ENCODE measurements around the gene MUC5B. TPM values are rescaled to one million over a fixed set of nuclear protein-coding genes. Genes with fewer than 3 reads are reported as not detected.
A peak's percentile ranks its signal among the peaks of the same experiment; 100 is the strongest.

The MUC5B gene
- total RNA-seq, 1 donor from 2014 or later: not detected

DNA sequence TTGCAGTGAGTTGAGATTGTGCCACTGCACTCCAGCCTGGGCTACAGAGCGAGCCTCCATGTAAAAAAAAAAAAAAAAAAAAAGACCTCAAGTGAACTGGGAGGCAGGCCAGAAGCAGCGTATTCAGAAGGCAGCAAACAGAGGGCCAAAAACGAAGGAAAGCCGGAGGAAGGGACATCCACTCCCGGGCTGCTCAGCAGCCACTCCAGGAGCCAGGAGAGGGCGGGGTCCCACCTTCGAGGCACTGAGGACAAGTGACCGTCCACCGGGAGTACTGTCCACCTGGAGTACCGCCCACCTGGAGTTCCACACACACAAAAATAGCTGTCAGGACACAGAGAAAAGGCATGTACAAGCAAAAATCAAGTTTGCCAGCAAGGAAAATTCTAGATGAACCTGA is 81.1 kb downstream of the MUC5B start:
- TF ChIP-seq, protein P1, sequence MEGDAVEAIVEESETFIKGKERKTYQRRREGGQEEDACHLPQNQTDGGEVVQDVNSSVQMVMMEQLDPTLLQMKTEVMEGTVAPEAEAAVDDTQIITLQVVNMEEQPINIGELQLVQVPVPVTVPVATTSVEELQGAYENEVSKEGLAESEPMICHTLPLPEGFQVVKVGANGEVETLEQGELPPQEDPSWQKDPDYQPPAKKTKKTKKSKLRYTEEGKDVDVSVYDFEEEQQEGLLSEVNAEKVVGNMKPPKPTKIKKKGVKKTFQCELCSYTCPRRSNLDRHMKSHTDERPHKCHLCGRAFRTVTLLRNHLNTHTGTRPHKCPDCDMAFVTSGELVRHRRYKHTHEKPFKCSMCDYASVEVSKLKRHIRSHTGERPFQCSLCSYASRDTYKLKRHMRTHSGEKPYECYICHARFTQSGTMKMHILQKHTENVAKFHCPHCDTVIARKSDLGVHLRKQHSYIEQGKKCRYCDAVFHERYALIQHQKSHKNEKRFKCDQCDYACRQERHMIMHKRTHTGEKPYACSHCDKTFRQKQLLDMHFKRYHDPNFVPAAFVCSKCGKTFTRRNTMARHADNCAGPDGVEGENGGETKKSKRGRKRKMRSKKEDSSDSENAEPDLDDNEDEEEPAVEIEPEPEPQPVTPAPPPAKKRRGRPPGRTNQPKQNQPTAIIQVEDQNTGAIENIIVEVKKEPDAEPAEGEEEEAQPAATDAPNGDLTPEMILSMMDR (IDR thresholded peaks at IDR 0.05; ENCODE audit: insufficient read depth, low read length, severe bottlenecking): no peak
- FAIRE-seq: no peak
- peaks cover 9% of the 10 kb centered on the region for H3K36me3 ChIP-seq (ENCODE audit: control insufficient read depth, insufficient read depth, low read length)
- DNase-seq (ENCODE audit: low read depth): no peak
- H3K4me3 ChIP-seq (ENCODE audit: low read depth, low read length): no peak overlapping the region
- no peaks in the 10 kb centered on the region for H3K27me3 ChIP-seq (ENCODE audit: control insufficient read depth, insufficient read depth, low read length)

DNA sequence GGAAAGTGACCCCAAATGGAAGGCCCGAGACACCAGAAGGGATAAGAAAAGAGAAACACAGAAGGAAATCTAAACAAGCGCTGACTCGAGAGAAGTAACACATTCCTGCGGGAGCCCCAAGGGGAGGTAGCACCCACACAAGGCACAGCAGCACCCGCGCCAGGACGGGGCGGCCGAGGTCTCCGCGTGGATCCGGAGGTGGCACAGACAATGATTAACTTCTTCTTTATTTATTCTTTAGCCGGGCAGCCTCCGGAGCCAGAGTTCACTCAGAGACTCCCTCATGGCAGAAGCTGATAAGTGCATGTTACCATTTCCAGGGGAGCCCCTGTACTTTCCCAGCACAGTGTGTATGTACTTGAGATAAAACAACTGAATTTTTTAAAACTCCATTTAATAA is 81.5 kb downstream of the MUC5B start:
- Histone ChIP-seq H3K27me3 (ENCODE audit: control insufficient read depth, insufficient read depth, low read length) (no peaks in the 10 kb centered on the region), H3K36me3 (ENCODE audit: control insufficient read depth, insufficient read depth, low read length) (peaks cover 9% of the 10 kb centered on the region), H3K4me3 (ENCODE audit: low read depth, low read length) (no peak overlapping the region)
- no peak for FAIRE-seq
- TF ChIP-seq, protein P1 (IDR thresholded peaks at IDR 0.05; ENCODE audit: insufficient read depth, low read length, severe bottlenecking): no peak
- peak; percentile 8 for DNase-seq (ENCODE audit: low read depth)

DNA sequence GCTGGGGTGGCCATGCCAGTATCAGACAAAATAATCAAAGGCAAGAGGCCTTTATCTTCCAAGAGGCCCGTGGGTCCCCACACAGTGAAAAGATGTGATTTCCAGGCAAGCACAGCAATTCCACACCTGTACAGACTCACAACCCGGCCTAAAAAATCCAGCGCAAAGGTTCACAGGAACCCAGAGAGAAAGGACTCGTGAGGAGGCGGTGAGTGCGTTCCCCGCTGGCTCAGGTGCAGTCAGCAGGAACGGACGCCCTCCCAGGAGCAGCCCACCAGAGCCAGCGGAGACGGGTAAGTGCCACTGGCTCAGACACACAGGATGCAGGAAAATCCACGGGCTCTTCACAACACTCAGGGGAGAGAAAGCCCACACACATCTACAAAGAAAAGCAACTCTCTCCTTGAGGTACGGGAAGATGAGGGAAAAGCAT is 82.2 kb downstream of the MUC5B start:
- Histone ChIP-seq H3K4me3 (ENCODE audit: low read depth, low read length) (no peak overlapping the region), H3K36me3 (ENCODE audit: control insufficient read depth, insufficient read depth, low read length) (peaks cover 9% of the 10 kb centered on the region), H3K27me3 (ENCODE audit: control insufficient read depth, insufficient read depth, low read length) (no peaks in the 10 kb centered on the region)
- no peak for FAIRE-seq
- no peak for DNase-seq (ENCODE audit: low read depth)
- TF ChIP-seq, protein P1 (IDR thresholded peaks at IDR 0.05; ENCODE audit: insufficient read depth, low read length, severe bottlenecking): no peak

DNA sequence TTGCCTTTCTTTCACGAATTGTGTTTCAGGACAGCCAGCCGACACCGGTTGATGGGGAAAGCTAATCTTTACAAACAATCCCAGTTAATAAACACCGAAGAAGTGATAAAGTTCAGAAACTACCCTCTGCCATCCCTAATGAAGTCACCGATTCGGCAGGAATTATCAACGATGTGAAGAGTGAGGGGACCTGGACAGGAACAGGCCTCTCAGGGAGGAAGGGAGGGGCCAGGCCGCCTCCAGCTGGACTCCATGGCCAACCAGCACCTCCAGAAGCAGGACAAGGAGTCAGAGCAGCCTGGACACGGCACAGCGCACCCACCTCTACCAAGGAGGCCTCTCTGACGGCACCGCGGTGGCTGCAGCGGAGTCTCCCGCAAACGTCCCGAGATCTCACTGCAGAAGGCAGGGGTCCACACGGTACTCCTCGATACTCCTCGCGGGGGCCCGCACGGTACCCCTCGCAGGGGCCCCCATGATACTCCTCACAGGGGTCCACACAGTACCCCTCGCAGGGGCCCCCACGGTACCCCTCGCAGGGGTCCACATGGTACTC is 82.7 kb downstream of the MUC5B start:
- DNase-seq (ENCODE audit: low read depth) (no peak), FAIRE-seq (no peak)
- Histone ChIP-seq H3K36me3 (ENCODE audit: control insufficient read depth, insufficient read depth, low read length) (peaks cover 9% of the 10 kb centered on the region), H3K27me3 (ENCODE audit: control insufficient read depth, insufficient read depth, low read length) (no peaks in the 10 kb centered on the region), H3K4me3 (ENCODE audit: low read depth, low read length) (no peak overlapping the region)
- TF ChIP-seq, protein P1 (IDR thresholded peaks at IDR 0.05; ENCODE audit: insufficient read depth, low read length, severe bottlenecking): no peak

DNA sequence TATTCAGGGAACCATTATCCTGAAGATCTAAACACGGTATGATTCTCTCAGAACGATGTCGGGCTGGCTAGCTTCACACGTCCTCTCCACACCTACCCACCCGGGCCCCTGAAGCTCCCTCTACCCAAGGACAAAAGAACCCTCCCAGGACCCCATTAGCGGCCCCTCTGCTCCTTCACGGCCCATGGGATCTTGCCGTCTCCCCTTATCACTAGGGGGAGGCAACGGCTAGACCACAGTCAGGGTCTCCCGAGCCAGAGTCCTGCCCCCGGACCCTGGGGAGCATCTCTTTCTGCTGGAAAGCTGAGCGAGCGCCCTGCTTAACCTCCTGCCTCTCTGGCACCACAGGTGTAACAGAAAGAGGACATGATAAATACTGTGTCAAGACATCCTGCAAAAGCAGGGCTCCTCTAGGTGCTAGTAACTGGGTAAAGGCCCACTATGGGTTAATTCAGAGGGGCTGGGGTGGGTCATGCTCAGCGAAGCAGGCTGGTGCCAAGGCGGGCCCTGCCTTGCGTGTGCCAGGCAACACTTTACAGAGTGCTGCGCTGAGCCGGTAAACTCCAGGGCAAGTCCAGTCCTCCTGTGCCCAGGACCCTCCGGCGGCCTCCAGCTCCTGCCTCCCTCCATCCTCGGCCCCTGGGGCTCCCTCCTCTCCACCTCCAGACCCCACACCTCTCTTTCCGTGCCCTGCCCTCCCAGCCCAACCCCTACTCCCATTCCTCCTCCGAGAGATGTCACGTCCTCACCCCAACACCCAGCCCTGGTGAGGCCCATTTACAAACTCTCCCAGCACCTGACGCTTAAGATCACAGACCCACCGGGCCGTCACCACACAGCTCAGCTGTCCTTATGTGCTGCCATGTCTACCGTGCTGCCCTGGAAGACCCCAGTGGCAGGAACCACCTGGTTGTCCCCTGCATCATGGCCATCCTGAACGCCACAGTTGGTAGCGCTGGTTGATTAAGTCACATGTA is 83.6 kb downstream of the MUC5B start:
- no peaks in the 10 kb centered on the region for H3K27me3 ChIP-seq (ENCODE audit: control insufficient read depth, insufficient read depth, low read length)
- no peak for DNase-seq (ENCODE audit: low read depth)
- TF ChIP-seq, protein P1 (IDR thresholded peaks at IDR 0.05; ENCODE audit: insufficient read depth, low read length, severe bottlenecking): no peak
- FAIRE-seq: no peak
- peak overlapping the region; percentile 5 for H3K4me3 ChIP-seq (ENCODE audit: low read depth, low read length)
- peaks cover 7% of the 10 kb centered on the region for H3K36me3 ChIP-seq (ENCODE audit: control insufficient read depth, insufficient read depth, low read length)
